H1 (cell line): Measurements from ENCODE around the gene TCF20. TPM values are rescaled to one million over a fixed set of nuclear protein-coding genes. Genes with fewer than 3 reads are reported as not detected.

Experiments used
- CTCF ChIA-PET: fragments of 300-600 bp; sonication (Branson Sonifier 250); formaldehyde crosslinking; loops from one replicate; lab custom pipeline; 2021; ENCODE audit not compliant: partially characterized antibody; lab: Charles Lee
- POLR2A ChIA-PET: fragments of 300-600 bp; sonication (Branson Sonifier 250); formaldehyde crosslinking; loops from one replicate; lab custom pipeline; 2021; ENCODE audit warnings: inconsistent platforms; ENCODE audit not compliant: partially characterized antibody; lab: Charles Lee
- DNase-seq, 2 experiments: peaks; one replicate each; pipeline versions ENCODE4 v3.0.0 to v3.0.0-alpha.2; 2010 to 2022; ENCODE audit warnings: low spot score in 2 of 2, low read depth in 1 of 2, mixed read lengths in 1 of 2
- FAIRE-seq: peaks from 2 replicates; lab custom pipeline; 2011; peaks lifted over from hg19 to GRCh38; lab: Jason Lieb, UNC
- H2AFZ ChIP-seq: 2 replicates; pipeline ENCODE4 v1.8.1; 2012; ENCODE audit warnings: low read length, inconsistent platforms
- H2AK5ac ChIP-seq: 2 replicates; pipeline ENCODE4 v1.6.1; 2013; ENCODE audit warnings: low read depth, low read length
- H2BK120ac ChIP-seq: replicated peaks from 2 replicates; pipeline ENCODE3; 2013; ENCODE audit warnings: low read depth, low read length, inconsistent platforms
- H2BK12ac ChIP-seq: 2 replicates; pipeline ENCODE4 v1.6.1; 2013; ENCODE audit warnings: low read depth, low read length
- H2BK15ac ChIP-seq: 2 replicates; pipeline ENCODE4 v1.6.1; 2013; ENCODE audit warnings: low read length
- H2BK20ac ChIP-seq: 2 replicates; pipeline ENCODE4 v1.6.1; 2013; ENCODE audit warnings: low read length
- H2BK5ac ChIP-seq: 2 replicates; pipeline ENCODE4 v1.6.1; 2013; ENCODE audit warnings: low read depth, low read length
- H3K14ac ChIP-seq: 2 replicates; pipeline ENCODE4 v1.6.1; 2013; ENCODE audit warnings: inconsistent platforms; ENCODE audit not compliant: insufficient read length
- H3K18ac ChIP-seq: 2 replicates; pipeline ENCODE4 v1.6.1; 2013; ENCODE audit warnings: low read length; ENCODE audit errors: extremely low read depth
- H3K23ac ChIP-seq: 2 replicates; pipeline ENCODE4 v1.6.1; 2013; ENCODE audit warnings: inconsistent platforms; ENCODE audit not compliant: insufficient read length
- H3K23me2 ChIP-seq: 2 replicates; pipeline ENCODE4 v1.6.1; 2013; ENCODE audit warnings: low read depth, low read length
- H3K27ac ChIP-seq: 2 replicates; pipeline ENCODE4 v1.6.1; 2011; ENCODE audit warnings: low read depth, low read length, inconsistent platforms
- H3K27me3 ChIP-seq, 4 experiments: replicated peaks in 1 of 4; 1 replicate in 1 of 4; 2 replicates in 3 of 4; pipeline versions ENCODE4 v1.6.1 to v1.8.1; 2011 to 2013; ENCODE audit warnings: low read length in 3 of 4, mild to moderate bottlenecking in 3 of 4, inconsistent platforms in 2 of 4, mixed read lengths in 2 of 4, moderate library complexity in 1 of 4; ENCODE audit not compliant: control insufficient read depth in 3 of 4, insufficient read depth in 3 of 4; ENCODE audit errors: extremely low read depth in 1 of 4
- H3K36me3 ChIP-seq, 4 experiments: 2 replicates each; pipeline versions ENCODE4 v1.6.1 to v1.8.1; 2011 to 2013; ENCODE audit warnings: mild to moderate bottlenecking in 4 of 4, low read length in 3 of 4, moderate library complexity in 2 of 4, control low read depth in 1 of 4, inconsistent platforms in 1 of 4; ENCODE audit not compliant: insufficient read depth in 4 of 4, control insufficient read depth in 2 of 4
- H3K4ac ChIP-seq: replicated peaks from 2 replicates; pipeline ENCODE3; 2013; ENCODE audit warnings: low read length, low read depth, mixed read lengths, inconsistent platforms; ENCODE audit not compliant: insufficient read length
- H3K4me1 ChIP-seq, 4 experiments: replicated peaks in 1 of 4; 1 replicate in 1 of 4; 2 replicates in 3 of 4; pipeline versions ENCODE4 v1.6.1 to v1.8.1; 2011 to 2013; ENCODE audit warnings: low read length in 3 of 4, inconsistent platforms in 2 of 4, mixed read lengths in 1 of 4; ENCODE audit not compliant: insufficient read depth in 4 of 4, control insufficient read depth in 3 of 4
- H3K4me2 ChIP-seq, 2 experiments: 2 replicates each; pipeline versions ENCODE4 v1.6.1 to v1.8.1; 2011 to 2013; ENCODE audit warnings: low read depth in 2 of 2, low read length in 2 of 2, control low read depth in 1 of 2, inconsistent platforms in 1 of 2, mild to moderate bottlenecking in 1 of 2; ENCODE audit not compliant: insufficient read depth in 1 of 2
- H3K4me3 ChIP-seq, 4 experiments: fragments of 200-600, 300-600 bp in 1 of 4; sonication (generic), shearing (Covaris generic), sonication (Bioruptor Twin) in 1 of 4; 2 replicates each; pipeline versions ENCODE4 v1.5.1 to v1.8.1; 2011 to 2016; ENCODE audit warnings: low read length in 4 of 4, low read depth in 3 of 4, control low read depth in 2 of 4, inconsistent platforms in 2 of 4, mild to moderate bottlenecking in 2 of 4, mixed read lengths in 1 of 4, moderate library complexity in 1 of 4; ENCODE audit not compliant: insufficient read depth in 2 of 4; ENCODE audit errors: extremely low read depth in 1 of 4
- H3K56ac ChIP-seq: replicated peaks from 2 replicates; pipeline ENCODE3; 2013; ENCODE audit warnings: low read depth, mild to moderate bottlenecking, mixed read lengths, low read length, inconsistent platforms; ENCODE audit not compliant: insufficient read length
- H3K79me1 ChIP-seq: 2 replicates; pipeline ENCODE4 v1.6.1; 2013; ENCODE audit warnings: low read depth, low read length, control low read depth
- H3K79me2 ChIP-seq, 2 experiments: 2 replicates each; pipeline versions ENCODE4 v1.6.1 to v1.8.1; 2012 to 2013; ENCODE audit warnings: low read length in 2 of 2, mild to moderate bottlenecking in 2 of 2, inconsistent platforms in 1 of 2; ENCODE audit not compliant: insufficient read depth in 2 of 2, control insufficient read depth in 1 of 2
- H3K9ac ChIP-seq, 4 experiments: replicated peaks in 1 of 4; 1 replicate in 1 of 4; 2 replicates in 3 of 4; pipeline versions ENCODE4 v1.6.1 to v1.8.1; 2011 to 2013; ENCODE audit warnings: low read depth in 3 of 4, low read length in 3 of 4, control low read depth in 2 of 4, mild to moderate bottlenecking in 2 of 4, moderate library complexity in 2 of 4, inconsistent platforms in 1 of 4; ENCODE audit errors: extremely low read depth in 1 of 4
- H3K9me3 ChIP-seq, 2 experiments: 2 replicates each; pipeline versions ENCODE4 v1.6.1 to v1.8.1; 2012 to 2013; ENCODE audit warnings: mild to moderate bottlenecking in 2 of 2, moderate library complexity in 2 of 2, control low read depth in 1 of 2, inconsistent platforms in 1 of 2, low read depth in 1 of 2, low read length in 1 of 2, mixed read lengths in 1 of 2; ENCODE audit not compliant: insufficient read depth in 2 of 2
- H4K20me1 ChIP-seq, 2 experiments: replicated peaks in 1 of 2; 2 replicates each; pipeline versions ENCODE3 to v1.8.1; 2011 to 2013; ENCODE audit warnings: inconsistent platforms in 2 of 2, low read length in 2 of 2, mild to moderate bottlenecking in 1 of 2; ENCODE audit not compliant: insufficient read depth in 2 of 2, control insufficient read depth in 1 of 2
- H4K5ac ChIP-seq: 2 replicates; pipeline ENCODE4 v1.6.1; 2013; ENCODE audit warnings: low read length, low read depth, mixed read lengths, inconsistent platforms; ENCODE audit not compliant: insufficient read length
- H4K8ac ChIP-seq: 2 replicates; pipeline ENCODE4 v1.8.0; 2013; ENCODE audit warnings: mild to moderate bottlenecking, moderate library complexity, low read length, inconsistent platforms; ENCODE audit not compliant: insufficient read depth; ENCODE audit errors: extremely low read depth
- H4K91ac ChIP-seq: replicated peaks from 2 replicates; pipeline ENCODE3; 2013; ENCODE audit warnings: low read length, mixed read lengths, inconsistent platforms; ENCODE audit not compliant: insufficient read length
- EZH2 ChIP-seq: fragments of 200-600 bp; sonication (generic); IDR thresholded peaks from 2 replicates; pipeline ENCODE4 v1.7.1; 2012; ENCODE audit warnings: low read depth, mild to moderate bottlenecking, moderate library complexity, low read length, inconsistent platforms; ENCODE audit not compliant: severe bottlenecking
- WGBS, 2 experiments: shearing (Covaris generic) in 1 of 2; methylation state at CpG; one replicate each; pipeline versions ENCODE4 v1.1.6 to v1.1.7; 2013 to 2015; ENCODE audit warnings: low lambda C conversion rate in 2 of 2, mixed read lengths in 2 of 2, inconsistent platforms in 1 of 2, low coverage in 1 of 2, missing lambda C conversion rate in 1 of 2; ENCODE audit not compliant: insufficient replicate concordance in 2 of 2, insufficient coverage in 1 of 2, insufficient read length in 1 of 2; ENCODE audit errors: extremely low coverage in 1 of 2, missing lambda C conversion rate in 1 of 2; 5-methylcytosine and 5-hydroxymethylcytosine counted together
- polyA plus RNA-seq, 7 experiments: library from polyadenylated mRNA; depleted of rRNA in 3 of 7; stranded (reverse) in 5 of 7; unstranded in 2 of 7; fragments of >200 nt in 5 of 7; fragments of 200-250 nt in 2 of 7; gene quantifications; 1 replicate in 5 of 7; 2 replicates in 1 of 7; 4 replicates in 1 of 7; pipeline versions ENCODE4 v1.2.1 to v1.2.3, GENCODE V29; 2011 to 2013; ENCODE audit warnings: missing spikeins in 2 of 7, mixed read lengths in 2 of 7
- total RNA-seq: library from RNA; stranded (reverse); fragmentation: NEBNext Ultra II Directional; extraction: Animal tissue kit (Norgen Biotek cat#: 25700); gene quantifications from 2 replicates; pipeline ENCODE4 v1.2.1, GENCODE V29; 2021
- TF ChIP-seq, protein P1 (sequence below): IDR thresholded peaks from 2 replicates; pipeline ENCODE4 v1.6.1; 2012; ENCODE audit warnings: inconsistent platforms

TCF20 gene
- total and polyA plus RNA-seq, 2 of the 8 experiments (the other 6 are each of a cell fraction or from before 2014, with no cell fraction given) = 22.0 to 79.8 TPM

DNA sequence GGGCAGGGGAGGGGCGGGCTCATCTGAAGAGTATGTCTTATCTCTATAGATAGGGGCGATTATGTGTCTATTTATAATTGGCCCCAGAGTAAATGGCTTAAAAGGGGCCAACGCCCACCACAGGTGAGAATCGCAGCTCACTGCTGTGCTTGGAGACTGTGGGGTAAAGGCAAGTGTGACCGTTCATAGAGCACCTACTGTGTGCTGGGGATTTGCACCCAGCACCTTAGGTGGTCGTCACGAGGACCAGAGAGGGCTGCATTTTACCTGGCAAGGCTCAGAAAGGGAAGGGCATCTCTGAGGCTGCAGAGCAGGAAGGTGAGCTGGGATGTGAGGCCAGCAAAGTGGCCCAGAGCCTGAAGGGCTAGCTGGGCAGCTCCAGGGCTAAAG is 13.7 kb upstream of the TCF20 start:
- Histone ChIP-seq H3K23ac (no peak overlapping the region), H2BK5ac (no peak overlapping the region), H4K8ac (no peak overlapping the region), H3K79me2 (no peaks in the 10 kb centered on the region), H3K27me3 (peaks cover 0 to 55% (median 38%) of the 10 kb centered on the region in 4 experiments; a peak in 6 of 7 replicates), H3K23me2 (peaks cover 6% of the 10 kb centered on the region; the same call in 1 of the 2 replicates), H2AK5ac (0 out of 2 replicates have a peak overlapping the region, but pooled peaks have one; percentile 53), H3K14ac (no peak overlapping the region)
- ChIA-PET POLR2A (interaction anchor here (1.3 kb wide), 1 partner anchor 9 kb away, joined by 3 read pairs; no protein-coding TSS in a partner anchor), CTCF (interaction anchor here (0.9 to 2.4 kb wide), 5 partner anchors 8 to 152 kb away, joined by 3 to 9 read pairs (median 4); no protein-coding TSS in a partner anchor)
- 88% methylated on average over 6 of the region's 7 CpGs; no CpG with 5 or more reads in 1 of the 2 experiments for WGBS, 2 experiments
- no peak for DNase-seq
- TF ChIP-seq EZH2 = peak; percentile 11
- TF ChIP-seq, protein P1, sequence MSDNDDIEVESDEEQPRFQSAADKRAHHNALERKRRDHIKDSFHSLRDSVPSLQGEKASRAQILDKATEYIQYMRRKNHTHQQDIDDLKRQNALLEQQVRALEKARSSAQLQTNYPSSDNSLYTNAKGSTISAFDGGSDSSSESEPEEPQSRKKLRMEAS = no peak
- TF ChIP-seq, all 59 proteins: peak for 1
- no peak overlapping the region for H4K91ac ChIP-seq
- H3K79me1 ChIP-seq = peaks cover 3% of the 10 kb centered on the region; the same call in 1 of the 2 replicates
- H3K18ac ChIP-seq = no peak overlapping the region
- H3K9me3 ChIP-seq = no peaks in the 10 kb centered on the region
- H4K20me1 ChIP-seq = peaks cover 23 to 31% of the 10 kb centered on the region in 2 experiments
- no peak overlapping the region for H3K27ac ChIP-seq
- H2BK12ac ChIP-seq = no peak overlapping the region
- peaks cover 0 to 17% (median 11%) of the 10 kb centered on the region in 4 experiments; a peak in 6 of 7 replicates for H3K4me1 ChIP-seq
- H3K9ac ChIP-seq = no peak overlapping the region
- no peak overlapping the region for H3K56ac ChIP-seq
- peak overlapping the region; percentile 73 to 76; a peak in 3 of 4 replicates for H3K4me2 ChIP-seq
- no peak overlapping the region for H2BK15ac ChIP-seq
- H2BK20ac ChIP-seq = no peak overlapping the region
- no peak overlapping the region for H3K4ac ChIP-seq
- H3K4me3 ChIP-seq = peak overlapping the region in 1 of 4 experiments; percentile 56; a peak in 2 of 8 replicates
- no peak overlapping the region for H2AFZ ChIP-seq
- H4K5ac ChIP-seq = no peak overlapping the region
- H2BK120ac ChIP-seq = no peak overlapping the region
- no peak for FAIRE-seq
- no peaks in the 10 kb centered on the region for H3K36me3 ChIP-seq
